ENCODE data around the gene ZDHHC1.

The ZDHHC1 gene

GRCh38 chr16:67415872-67416793 is at the start of gene ZDHHC1:
TSS of gene ZDHHC1 (minus strand) at chr16:67416477. CDS start at chr16:67407775, 8,702 bp downstream.
- no peak for DNase-seq (ENCODE audit: low read depth)

- no peak for DNase-seq (ENCODE audit: low read depth)
These were observed 48.3 kb upstream of the ZDHHC1 start for GRCh38 chr16:67464565-67464964.

- no peak for DNase-seq (ENCODE audit: low read depth)
These were observed 47.4 kb upstream of the ZDHHC1 start for GRCh38 chr16:67463691-67464090.

- no peak for DNase-seq (ENCODE audit: low read depth)
These were observed 46.8 kb upstream of the ZDHHC1 start for GRCh38 chr16:67463059-67463458.

- no peak for DNase-seq (ENCODE audit: low read depth)
These were observed 46.0 kb upstream of the ZDHHC1 start for GRCh38 chr16:67462279-67462655.

- no peak for DNase-seq (ENCODE audit: low read depth)
These were observed 45.5 kb upstream of the ZDHHC1 start for GRCh38 chr16:67461600-67462278.

GRCh38 chr16:67460961-67461360 is 44.7 kb upstream of the ZDHHC1 start:
- DNase-seq (ENCODE audit: low read depth), result no peak

GRCh38 chr16:67460168-67460567 is 43.9 kb upstream of the ZDHHC1 start:
- DNase-seq (ENCODE audit: low read depth), result no peak

GRCh38 chr16:67459861-67460150 is 43.5 kb upstream of the ZDHHC1 start:
- no peak for DNase-seq (ENCODE audit: low read depth)

GRCh38 chr16:67459066-67459860 is 43.0 kb upstream of the ZDHHC1 start:
- DNase-seq (ENCODE audit: low read depth), result no peak

GRCh38 chr16:67458121-67458641 is 41.9 kb upstream of the ZDHHC1 start:
- DNase-seq (ENCODE audit: low read depth), result no peak

- DNase-seq (ENCODE audit: low read depth), result no peak
These were observed 41.3 kb upstream of the ZDHHC1 start for GRCh38 chr16:67457611-67458010.

- DNase-seq (ENCODE audit: low read depth), result no peak
These were observed 40.3 kb upstream of the ZDHHC1 start for GRCh38 chr16:67456391-67457081.

- DNase-seq (ENCODE audit: low read depth), result no peak
These were observed 38.6 kb upstream of the ZDHHC1 start for GRCh38 chr16:67454852-67455251.

GRCh38 chr16:67454104-67454503 is 37.8 kb upstream of the ZDHHC1 start:
- no peak for DNase-seq (ENCODE audit: low read depth)

- no peak for DNase-seq (ENCODE audit: low read depth)
These were observed 35.6 kb upstream of the ZDHHC1 start for GRCh38 chr16:67451704-67452435.

GRCh38 chr16:67451061-67451703 is 34.9 kb upstream of the ZDHHC1 start:
- DNase-seq (ENCODE audit: low read depth), result no peak

- no peak for DNase-seq (ENCODE audit: low read depth)
These were observed 33.5 kb upstream of the ZDHHC1 start for GRCh38 chr16:67449739-67450138.

GRCh38 chr16:67449336-67449735 is 33.1 kb upstream of the ZDHHC1 start:
- DNase-seq (ENCODE audit: low read depth), result no peak

- DNase-seq (ENCODE audit: low read depth), result no peak
These were observed 32.3 kb upstream of the ZDHHC1 start for GRCh38 chr16:67448580-67448979.

All from stimulated activated CD8-positive, alpha-beta memory T cell treated with anti-CD3 and anti-CD28 coated beads, Interleukin-7, amount 100 ng/mL, for 24 hours (primary cell).